Thoracic aorta (tissue), 2 donors: ENCODE measurements around the gene ARID3A. TPM values are rescaled to one million over a fixed set of nuclear protein-coding genes. Genes with fewer than 3 reads are reported as not detected.

ENCODE experiments used
- ATAC-seq: fragments of 150-250 bp; one replicate; pipeline ENCODE4 v1.8.0; 2017; ENCODE audit warnings: low read depth; ENCODE audit not compliant: insufficient number of reproducible peaks, low FRiP score
- DNase-seq: peaks from one replicate; pipeline ENCODE4 v3.0.0-alpha.2; 2020; ENCODE audit warnings: low spot score
- H3K27ac ChIP-seq, 2 donors: fragments of 200-600 bp; sonication (generic); 1 replicate in 1 of 2; 2 replicates in 1 of 2; pipeline ENCODE4 v1.5.1; 2016; ENCODE audit warnings: mild to moderate bottlenecking in 2 of 2, moderate library complexity in 2 of 2
- H3K27me3 ChIP-seq: fragments of 200-600 bp; sonication (generic); replicated peaks from 2 replicates; pipeline ENCODE4 v1.6.0; 2016; ENCODE audit warnings: mild to moderate bottlenecking; ENCODE audit not compliant: insufficient read depth
- H3K36me3 ChIP-seq: fragments of 200-600 bp; sonication (generic); one replicate; pipeline ENCODE4 v1.5.1; 2016
- H3K4me1 ChIP-seq, 2 donors: fragments of 200-600 bp; sonication (generic); 1 replicate in 1 of 2; 2 replicates in 1 of 2; pipeline versions ENCODE4 v1.5.1 to v1.6.0; 2016; ENCODE audit warnings: low read depth in 2 of 2, mild to moderate bottlenecking in 1 of 2; ENCODE audit not compliant: control insufficient read depth in 1 of 2
- H3K4me3 ChIP-seq: fragments of 200-600 bp; sonication (generic); 2 replicates; pipeline ENCODE4 v1.5.1; 2016; ENCODE audit warnings: mild to moderate bottlenecking
- H3K9me3 ChIP-seq: fragments of 200-600 bp; sonication (generic); 2 replicates; pipeline ENCODE4 v1.5.1; 2016
- CTCF ChIP-seq: fragments of 200-600 bp; sonication (generic); IDR thresholded peaks from one replicate; pipeline ENCODE4 v1.5.1; 2019; ENCODE audit warnings: antibody characterized with exemption
- total RNA-seq, 2 donors: library from RNA; depleted of rRNA; stranded (reverse); fragments of >200 nt; gene quantifications; one replicate each; pipeline versions ENCODE4 v1.1.0 to v1.2.3, GENCODE V29; 2016

The ARID3A gene
- total RNA-seq, 2 donors from 2014 or later: 3.3 to 11.2 TPM

- no peak for DNase-seq
- peaks cover 7% of the 10 kb centered on the region for H3K27me3 ChIP-seq
These were observed 78.5 kb downstream of the ARID3A start for GRCh38 chr19:1004204-1004802.

GRCh38 chr19:1004803-1005664 is 79.2 kb downstream of the ARID3A start:
- Histone ChIP-seq H3K27me3 (peaks cover 7% of the 10 kb centered on the region), H3K27ac (no peak overlapping the region), H3K9me3 (no peaks in the 10 kb centered on the region), H3K4me3 (no peak overlapping the region), H3K4me1 (peaks cover 0 to 3% of the 10 kb centered on the region in 2 donors), H3K36me3 (peaks cover 5% of the 10 kb centered on the region)
- no peak for DNase-seq
- no peak for TF ChIP-seq CTCF
- ATAC-seq: no peak

More at GRCh38 chr19:1004204-1004802, 78.5 kb downstream of the ARID3A start:
- H3K36me3 ChIP-seq: no peaks in the 10 kb centered on the region
- peaks cover 0 to 3% of the 10 kb centered on the region in 2 donors for H3K4me1 ChIP-seq
- no peak for ATAC-seq
- no peaks in the 10 kb centered on the region for H3K9me3 ChIP-seq
- no peak for TF ChIP-seq CTCF
- no peak overlapping the region for H3K27ac ChIP-seq
- H3K4me3 ChIP-seq: no peak overlapping the region

- Histone ChIP-seq H3K36me3 (peaks cover 21% of the 10 kb centered on the region), H3K9me3 (no peaks in the 10 kb centered on the region), H3K4me1 (no peaks in the 10 kb centered on the region), H3K4me3 (no peak overlapping the region), H3K27me3 (no peaks in the 10 kb centered on the region), H3K27ac (no peak overlapping the region)
- no peak for TF ChIP-seq CTCF
- DNase-seq (no peak), ATAC-seq (no peak)
These were observed 81.0 kb downstream of the ARID3A start for GRCh38 chr19:1006711-1007398.

- no peak for TF ChIP-seq CTCF
- no peak overlapping the region for H3K4me3 ChIP-seq
- H3K27ac ChIP-seq: no peak overlapping the region
- no peak for ATAC-seq
- H3K9me3 ChIP-seq: no peaks in the 10 kb centered on the region
- no peak for DNase-seq
- H3K36me3 ChIP-seq: peaks cover 28% of the 10 kb centered on the region
- no peaks in the 10 kb centered on the region for H3K27me3 ChIP-seq
- no peaks in the 10 kb centered on the region for H3K4me1 ChIP-seq
These were observed 81.8 kb downstream of the ARID3A start for GRCh38 chr19:1007399-1008251.
